ENCODE data around the gene HAGHL. TPM values are rescaled to one million over a fixed set of nuclear protein-coding genes. Genes with fewer than 3 reads are reported as not detected.

HAGHL gene
- total and polyA plus RNA-seq, 2 donors from 2014 or later: 7.5 to 18.0 TPM

GRCh38 chr16:723695-724094, 3.2 kb upstream of the HAGHL start:
- DNase-seq: no peak
- no peak overlapping the region for H3K9ac ChIP-seq (ENCODE audit: low read length in 3 of 3)
- H3K36me3 ChIP-seq (ENCODE audit: control insufficient read depth in 2 of 3, insufficient read depth in 3 of 3, low read length in 3 of 3): no peaks in the 10 kb centered on the region
- no peak for TF ChIP-seq CTCF (IDR thresholded peaks at IDR 0.05; ENCODE audit: borderline replicate concordance, extremely low read depth, insufficient read depth)
- H3K27ac ChIP-seq (ENCODE audit: low read depth in 2 of 2, low read length in 2 of 2): no peak overlapping the region
- H3K4me1 ChIP-seq (ENCODE audit: control insufficient read depth in 2 of 3, insufficient read depth in 2 of 3, low read depth in 1 of 3, low read length in 3 of 3): peaks cover 0 to 31% (median 4%) of the 10 kb centered on the region in 3 donors
- intact Hi-C loops (cut with DNase I): no loop called here
- H3K4me3 ChIP-seq (ENCODE audit: low read length in 3 of 3): no peak overlapping the region
- no peak for FAIRE-seq
- no peaks in the 10 kb centered on the region for H3K9me3 ChIP-seq (ENCODE audit: control insufficient read depth in 2 of 3, insufficient read depth in 1 of 3, low read length in 3 of 3)
- no peaks in the 10 kb centered on the region for H3K27me3 ChIP-seq (ENCODE audit: control insufficient read depth, insufficient read depth, low read length)

- H3K27me3 ChIP-seq (ENCODE audit: control insufficient read depth, insufficient read depth, low read length): no peaks in the 10 kb centered on the region
Observed at GRCh38 chr16:724188-725040, 2.5 kb upstream of the HAGHL start.

GRCh38 chr16:725041-725376, 1.9 kb upstream of the HAGHL start:
- intact Hi-C loops (cut with DNase I): no loop called here
- DNase-seq (no peak), FAIRE-seq (no peak)
- no peaks in the 10 kb centered on the region for H3K36me3 ChIP-seq (ENCODE audit: control insufficient read depth in 2 of 3, insufficient read depth in 3 of 3, low read length in 3 of 3)
- H3K27ac ChIP-seq (ENCODE audit: low read depth in 2 of 2, low read length in 2 of 2): no peak overlapping the region
- no peak for TF ChIP-seq CTCF (IDR thresholded peaks at IDR 0.05; ENCODE audit: borderline replicate concordance, extremely low read depth, insufficient read depth)
- H3K27me3 ChIP-seq (ENCODE audit: control insufficient read depth, insufficient read depth, low read length): no peaks in the 10 kb centered on the region
- H3K4me3 ChIP-seq (ENCODE audit: low read length in 3 of 3): no peak overlapping the region
- H3K9me3 ChIP-seq (ENCODE audit: control insufficient read depth in 2 of 3, insufficient read depth in 1 of 3, low read length in 3 of 3): no peaks in the 10 kb centered on the region
- H3K4me1 ChIP-seq (ENCODE audit: control insufficient read depth in 2 of 3, insufficient read depth in 2 of 3, low read depth in 1 of 3, low read length in 3 of 3): peaks cover 0 to 23% (median 2%) of the 10 kb centered on the region in 3 donors
- H3K9ac ChIP-seq (ENCODE audit: low read length in 3 of 3): no peak overlapping the region

More at GRCh38 chr16:724188-725040, 2.5 kb upstream of the HAGHL start:
- H3K27ac ChIP-seq (ENCODE audit: low read depth in 2 of 2, low read length in 2 of 2): no peak overlapping the region
- H3K4me1 ChIP-seq (ENCODE audit: control insufficient read depth in 2 of 3, insufficient read depth in 2 of 3, low read depth in 1 of 3, low read length in 3 of 3): peaks cover 0 to 27% (median 4%) of the 10 kb centered on the region in 3 donors
- no peaks in the 10 kb centered on the region for H3K9me3 ChIP-seq (ENCODE audit: control insufficient read depth in 2 of 3, insufficient read depth in 1 of 3, low read length in 3 of 3)
- FAIRE-seq (no peak), DNase-seq (no peak)
- H3K36me3 ChIP-seq (ENCODE audit: control insufficient read depth in 2 of 3, insufficient read depth in 3 of 3, low read length in 3 of 3): no peaks in the 10 kb centered on the region
- intact Hi-C loops (cut with DNase I): no loop called here
- H3K4me3 ChIP-seq (ENCODE audit: low read length in 3 of 3): no peak overlapping the region
- TF ChIP-seq CTCF (IDR thresholded peaks at IDR 0.05; ENCODE audit: borderline replicate concordance, extremely low read depth, insufficient read depth): no peak
- no peak overlapping the region for H3K9ac ChIP-seq (ENCODE audit: low read length in 3 of 3)
